Superior temporal gyrus (tissue), 1 donor: ENCODE measurements around the gene FKBP5.
"Not testable (repeated sequence)": the region's sequence is repeated elsewhere in the genome, so short reads cannot be mapped to it uniquely, and the experiment has no call there.

Source experiments
- DNase-seq: peaks from one replicate; pipeline ENCODE4 v3.0.0-alpha.2; 2016; ENCODE audit errors: extremely low spot score

Gene FKBP5

DNA sequence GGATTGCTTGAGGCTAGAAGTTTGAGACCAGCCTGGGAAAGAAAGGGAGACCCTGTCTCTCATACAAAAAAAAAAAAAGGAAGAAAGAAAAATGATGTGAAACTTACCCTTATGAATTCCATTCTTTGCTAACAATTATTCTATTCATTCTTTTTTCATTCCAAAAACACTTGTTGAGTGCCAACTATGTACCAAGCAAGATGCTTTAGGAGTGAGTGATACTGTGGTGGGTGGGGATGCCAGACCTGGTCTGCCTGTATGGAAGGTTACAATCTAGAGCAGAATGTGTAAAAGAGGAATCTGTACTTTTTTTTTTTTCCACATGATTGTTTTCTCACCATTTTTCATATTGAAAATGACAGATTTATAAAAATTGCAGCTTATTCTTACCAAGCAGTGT is 102.2 kb downstream of the FKBP5 start:
- DNase-seq = no peak

DNA sequence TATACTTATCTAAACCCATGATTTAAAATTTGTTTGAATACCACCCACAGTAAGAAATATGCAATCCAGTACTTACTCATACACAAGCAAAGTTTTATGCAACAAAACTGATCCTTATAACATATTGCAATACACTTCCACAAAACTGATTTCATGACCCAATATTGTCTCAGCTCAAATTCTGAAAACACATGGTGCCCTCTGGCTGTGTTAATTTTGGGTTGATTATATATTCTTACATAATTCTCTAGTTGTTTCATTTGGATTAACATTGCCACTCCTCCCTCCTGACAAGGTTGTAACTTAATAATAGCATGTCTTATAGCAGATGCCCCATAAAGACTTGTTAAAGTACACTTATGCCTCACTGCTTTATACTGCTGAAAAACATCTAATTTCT is 103.1 kb downstream of the FKBP5 start:
- DNase-seq = no peak

DNA sequence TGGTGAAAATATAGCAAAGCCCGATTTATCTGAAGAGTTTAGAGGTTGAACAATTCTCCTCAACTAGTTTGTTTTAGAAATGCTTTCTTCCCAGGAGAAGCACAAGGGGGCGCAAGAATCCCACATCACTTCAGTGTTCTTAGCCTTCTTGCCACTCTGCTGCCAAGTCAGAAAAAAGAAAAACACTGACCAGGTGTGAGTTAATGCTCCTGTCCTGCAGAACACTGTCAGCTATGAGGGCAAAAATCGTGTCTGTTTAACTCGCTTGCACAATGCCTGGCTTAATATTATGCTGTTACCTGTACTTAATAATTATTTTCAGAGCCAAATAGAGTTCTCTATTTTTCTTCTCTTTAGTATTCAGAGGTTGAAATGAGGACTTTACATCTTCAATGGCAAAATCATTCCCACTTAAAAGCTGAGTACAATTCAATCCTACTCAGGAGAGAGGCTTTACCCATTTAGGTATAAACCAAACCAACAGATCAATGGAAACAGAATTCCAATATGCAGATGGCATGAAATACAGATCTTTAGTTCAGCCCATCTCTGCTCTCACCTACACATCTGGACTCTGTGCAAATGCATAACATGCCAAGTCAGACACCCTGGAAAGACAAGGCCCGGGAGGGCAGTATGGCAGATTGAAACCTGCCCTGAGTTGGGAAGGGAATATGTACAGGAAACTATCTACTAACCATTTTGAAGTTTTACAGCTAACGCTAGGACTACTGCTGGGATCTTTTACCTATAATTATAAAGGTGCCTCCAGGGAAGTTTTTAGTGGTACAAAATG is 104.6 kb downstream of the FKBP5 start:
- DNase-seq = peak; percentile 91

DNA sequence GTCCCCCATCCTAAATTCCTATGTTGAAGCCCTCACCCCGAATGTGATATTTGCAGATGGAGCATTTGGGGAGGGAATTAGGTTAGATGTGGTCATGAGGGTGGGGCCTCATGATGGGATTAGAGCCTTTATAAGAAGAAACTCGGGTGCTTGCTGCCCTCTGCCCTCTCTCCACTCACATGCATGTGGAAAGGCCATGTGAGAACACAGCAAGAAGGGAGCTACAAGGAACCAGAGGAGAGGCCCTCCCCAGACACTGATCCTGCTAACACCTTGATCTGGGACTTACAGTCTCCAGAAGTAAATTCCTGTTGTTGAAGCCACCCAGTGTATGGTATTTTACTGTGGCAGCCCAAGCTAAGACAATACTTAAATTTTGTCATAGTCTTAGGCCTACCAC is 106.4 kb downstream of the FKBP5 start:
- DNase-seq = no peak

DNA sequence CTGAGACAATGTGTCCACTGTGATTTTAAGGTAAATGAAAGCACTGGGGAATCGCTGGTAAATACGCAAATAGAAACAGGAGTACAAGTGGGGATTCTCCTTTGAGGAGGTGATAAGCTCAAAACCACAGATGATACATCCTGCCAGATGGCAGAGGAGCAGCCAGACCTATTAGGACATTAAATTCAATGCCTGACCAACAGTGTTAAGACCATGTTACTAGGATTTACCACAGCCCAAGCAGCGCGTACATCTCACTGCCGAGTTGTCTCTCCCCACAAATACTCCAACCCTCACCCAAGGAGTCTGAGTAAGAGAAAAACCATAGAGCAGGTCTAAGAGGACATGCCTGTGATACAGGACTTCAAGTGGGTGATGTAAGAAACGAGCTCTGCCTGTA is 107.1 kb downstream of the FKBP5 start:
- no peak for DNase-seq

DNA sequence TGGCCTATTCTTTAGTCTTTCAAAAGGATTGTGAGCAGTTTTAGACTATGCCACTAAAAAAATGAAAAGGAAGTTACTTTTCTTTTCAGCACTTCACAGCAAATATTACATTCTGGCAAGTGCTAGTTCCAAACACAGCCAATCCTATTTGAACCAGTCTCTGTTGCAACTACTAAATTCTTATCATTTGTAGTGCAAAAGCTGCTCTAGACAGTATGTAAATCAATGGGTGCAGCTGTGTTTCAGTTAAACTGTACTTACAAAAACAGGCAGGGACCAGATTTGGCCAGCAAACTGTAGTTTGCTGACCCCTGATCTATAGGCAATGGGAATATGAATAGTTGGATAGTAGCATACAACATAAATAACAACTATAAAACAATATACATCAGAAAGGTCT is 107.9 kb downstream of the FKBP5 start:
- no peak for DNase-seq

DNA sequence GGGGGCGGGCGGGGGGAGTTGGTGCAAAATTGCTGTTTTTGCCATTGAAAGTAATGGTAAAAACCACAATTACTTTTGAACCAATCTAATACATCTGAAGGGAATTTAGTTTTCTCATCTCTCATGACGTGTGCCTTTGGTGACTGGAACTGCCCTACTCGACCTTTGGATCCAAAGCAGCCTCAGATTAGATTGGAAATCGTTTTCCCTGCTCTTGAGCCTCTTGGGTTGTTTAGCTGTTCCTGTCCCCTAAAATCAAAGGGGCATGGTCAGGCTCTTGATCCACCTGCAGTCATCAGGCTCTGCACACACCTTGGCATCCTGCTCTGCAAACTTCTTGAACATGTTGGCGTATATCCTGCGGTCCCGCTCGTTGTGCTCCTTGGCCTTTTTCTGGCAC is 112.0 kb downstream of the FKBP5 start:
- DNase-seq = no peak

DNA sequence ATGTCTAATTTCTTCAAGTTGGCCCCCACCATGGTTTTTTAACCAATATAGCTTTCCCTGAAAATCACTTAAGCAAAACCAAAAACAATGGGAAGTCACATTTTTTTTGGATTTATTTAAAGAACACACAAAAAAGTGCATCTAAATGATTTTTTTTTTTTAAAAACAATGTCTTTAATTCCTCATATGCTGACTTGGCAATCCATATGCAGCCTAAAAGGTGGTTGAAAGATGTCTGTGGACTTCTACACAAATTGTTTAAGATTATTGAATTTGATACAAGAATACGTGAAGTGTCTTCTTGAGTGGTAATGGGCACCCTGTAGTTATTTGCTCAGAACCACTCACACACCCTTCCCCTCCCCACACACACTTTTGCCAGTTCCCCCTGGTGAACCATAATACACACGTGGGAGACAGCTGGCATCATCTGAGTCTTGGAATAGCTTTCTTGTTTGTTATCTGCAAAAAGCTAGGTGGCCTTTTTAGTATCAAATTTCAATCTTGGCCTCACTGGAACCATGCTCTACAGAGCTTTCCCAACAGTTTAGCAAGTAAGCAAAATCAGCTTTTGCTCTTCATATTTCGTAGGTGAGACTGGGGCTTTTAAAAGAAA is 115.1 kb downstream of the FKBP5 start:
- DNase-seq = no peak

DNA sequence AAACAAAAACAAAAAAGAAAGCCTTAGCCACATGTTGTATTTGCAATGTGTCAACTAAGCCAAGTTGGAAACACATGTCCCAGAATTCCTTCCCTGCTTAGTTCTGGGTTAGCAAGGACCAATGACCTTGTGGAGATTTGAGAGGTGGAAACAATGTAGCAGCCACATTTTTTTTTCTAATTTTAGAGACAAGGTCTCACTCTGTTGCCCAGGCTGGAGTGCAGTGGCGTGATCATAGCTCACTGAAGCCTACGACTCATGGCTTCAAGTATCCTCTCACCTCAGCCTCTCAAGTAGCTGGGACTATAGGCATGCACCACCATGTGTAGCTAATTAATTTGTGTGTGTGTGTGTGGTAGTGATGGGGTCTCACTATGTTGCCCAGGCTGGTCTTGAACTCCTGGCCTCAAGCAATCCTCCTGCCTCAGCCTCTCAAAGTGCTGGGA is 117.8 kb downstream of the FKBP5 start:
- not testable (repeated sequence) for DNase-seq

DNA sequence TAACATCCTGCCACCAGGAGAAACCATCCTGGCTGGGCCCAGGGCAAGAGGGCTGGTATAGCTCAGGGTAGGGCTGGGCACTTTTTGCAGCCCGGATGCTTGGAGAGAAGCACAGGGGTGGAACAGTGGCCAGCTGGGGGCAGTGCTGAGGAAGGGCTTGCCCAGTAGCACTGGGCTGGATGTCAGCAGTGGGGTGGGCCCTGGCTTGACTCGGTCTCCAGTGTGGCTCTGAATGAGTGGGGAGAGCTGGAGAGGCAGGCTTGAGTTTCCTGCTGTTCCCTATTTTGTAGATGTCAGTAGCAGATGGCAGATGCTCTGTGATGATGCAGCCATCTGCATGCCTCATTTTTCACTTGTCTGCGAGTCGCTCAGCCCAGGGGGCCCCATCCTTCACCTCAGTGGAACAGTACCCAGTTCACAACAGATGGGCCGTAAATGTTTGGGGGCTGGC is 119.7 kb downstream of the FKBP5 start:
- DNase-seq = no peak

DNA sequence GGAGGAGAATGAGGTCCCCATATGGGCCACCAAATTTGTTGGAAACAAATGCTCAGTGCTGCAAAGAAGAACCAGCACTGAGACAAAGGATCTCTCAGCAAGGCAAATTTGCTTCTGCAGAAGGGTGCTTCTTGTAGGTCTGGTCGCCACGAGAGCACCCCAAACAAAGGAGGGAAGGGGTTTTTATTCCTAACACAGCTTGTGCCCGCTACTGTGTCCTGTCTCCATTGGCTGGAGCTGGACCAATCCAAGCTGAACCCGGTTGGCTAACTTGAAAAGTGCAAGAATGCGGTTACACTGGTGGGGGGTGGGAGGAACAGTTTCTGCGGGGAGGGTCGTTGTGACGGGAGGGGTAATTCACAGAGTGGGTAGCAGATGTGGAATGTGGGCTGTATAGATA is 121.9 kb downstream of the FKBP5 start:
- DNase-seq = no peak

DNA sequence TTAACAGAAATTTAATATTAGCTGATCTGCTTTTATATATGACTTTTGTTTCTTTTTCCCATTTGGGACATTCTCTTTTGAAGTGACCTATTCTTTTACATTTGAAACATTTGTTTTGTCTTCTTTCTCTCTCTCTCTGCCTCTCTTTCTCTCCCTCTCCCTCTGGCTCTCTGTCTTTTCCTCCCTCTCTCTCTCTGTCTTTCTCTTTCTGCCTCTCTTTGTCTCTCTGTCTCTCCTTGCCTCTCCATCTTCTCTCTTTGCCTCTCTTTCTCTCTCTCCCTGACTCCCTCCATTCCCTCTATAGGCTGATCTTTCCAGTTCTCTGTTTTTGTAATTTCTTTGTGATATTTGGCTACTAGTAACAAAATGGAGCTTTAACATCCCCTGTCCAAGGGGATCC is 124.0 kb downstream of the FKBP5 start:
- no peak for DNase-seq

DNA sequence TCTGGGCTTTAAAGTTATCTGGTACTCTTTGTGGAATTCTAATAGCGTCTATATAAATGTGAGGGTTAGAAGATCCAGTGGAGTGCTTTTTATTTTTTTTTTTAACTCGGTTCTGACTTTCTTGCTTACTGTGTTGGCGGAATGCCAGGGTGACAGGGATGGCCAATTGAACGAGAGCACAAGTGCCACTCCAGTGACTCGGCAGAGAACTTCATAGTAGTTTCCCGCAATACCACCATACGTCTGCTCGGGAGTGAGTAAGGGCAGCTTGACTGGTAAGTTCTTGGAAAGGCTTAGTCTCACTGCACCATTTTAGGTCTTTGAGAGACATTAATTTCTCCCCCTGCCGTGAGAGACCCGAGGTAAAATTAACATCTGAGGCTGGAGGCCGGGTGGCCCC is 126.7 kb downstream of the FKBP5 start:
- no peak for DNase-seq

DNA sequence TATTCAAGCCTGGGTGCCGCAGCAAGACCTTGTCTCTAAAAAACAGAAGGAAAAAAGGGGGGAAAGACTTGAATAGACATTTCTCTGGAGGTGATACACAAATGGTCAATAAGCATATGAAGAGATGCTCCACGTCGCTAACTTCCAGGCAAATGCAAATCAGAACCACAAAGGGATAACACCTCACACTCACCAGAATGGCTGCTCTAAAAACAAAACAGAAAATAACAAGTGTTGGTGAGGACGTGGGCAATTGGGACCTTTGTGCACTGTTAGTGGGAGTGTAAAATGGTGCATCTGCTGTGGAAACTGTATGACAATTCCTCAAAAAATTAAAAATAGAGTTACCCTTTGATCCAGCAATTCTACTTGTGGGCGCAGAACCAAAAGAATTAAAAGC is 127.6 kb downstream of the FKBP5 start:
- no peak for DNase-seq

DNA sequence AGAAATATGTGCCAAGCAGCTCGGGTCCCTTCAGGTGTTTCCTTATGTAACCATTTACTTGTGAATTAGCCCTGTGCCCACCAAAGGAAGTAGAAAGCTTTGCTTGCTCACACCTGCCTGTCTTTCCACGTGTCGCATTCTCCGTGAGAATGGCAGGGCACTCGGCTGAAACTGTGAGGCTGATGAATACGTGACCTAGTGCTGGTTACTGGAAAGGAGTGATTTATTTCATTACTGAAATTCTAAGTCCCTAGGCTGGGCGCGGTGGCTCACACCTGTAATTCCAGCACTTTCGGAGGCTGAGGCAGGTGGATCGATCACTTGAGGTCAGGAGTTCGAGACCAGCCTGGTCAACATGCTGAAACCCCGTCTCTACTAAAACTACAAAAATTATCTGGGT is 130.1 kb downstream of the FKBP5 start:
- no peak for DNase-seq

DNA sequence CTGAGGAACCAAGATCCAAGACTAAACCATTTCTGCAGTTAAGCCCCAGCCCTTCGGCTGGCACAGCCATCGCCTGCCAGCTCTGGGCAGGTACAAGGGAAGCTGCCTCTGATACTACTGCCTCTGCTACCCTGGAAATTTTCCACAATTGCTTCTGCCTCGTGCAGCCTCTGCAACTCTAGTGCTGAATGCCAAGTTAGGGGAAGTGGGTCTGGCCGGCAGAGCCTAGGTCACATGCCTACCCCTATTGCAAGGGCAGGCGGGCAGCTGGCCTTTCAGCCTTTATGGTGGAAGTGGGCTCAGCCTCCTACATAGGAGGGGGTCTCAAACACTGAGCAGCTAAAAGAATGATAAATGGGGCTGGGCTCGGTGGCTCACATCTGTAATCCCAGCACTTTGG is 131.5 kb downstream of the FKBP5 start:
- DNase-seq = no peak

DNA sequence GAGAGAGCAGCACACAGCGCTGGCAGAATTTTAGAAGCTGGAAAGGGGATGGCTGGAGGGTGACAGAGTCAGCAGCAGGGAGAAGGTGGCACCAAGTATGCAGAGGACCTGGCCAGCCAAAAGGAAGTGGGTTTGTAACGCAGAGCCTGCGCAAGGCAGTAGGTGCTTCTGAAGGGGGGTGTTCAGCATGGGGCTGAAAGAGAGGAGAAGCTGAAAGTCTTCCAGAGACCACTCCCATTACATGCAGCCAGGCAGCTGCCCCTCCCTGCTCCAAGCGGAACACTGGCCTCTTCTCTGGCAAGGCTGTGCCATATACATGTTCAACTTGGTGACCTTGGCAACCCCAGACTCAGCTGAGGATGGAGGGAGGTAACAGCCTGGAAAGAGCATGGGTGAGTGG is 133.9 kb downstream of the FKBP5 start:
- DNase-seq = no peak

DNA sequence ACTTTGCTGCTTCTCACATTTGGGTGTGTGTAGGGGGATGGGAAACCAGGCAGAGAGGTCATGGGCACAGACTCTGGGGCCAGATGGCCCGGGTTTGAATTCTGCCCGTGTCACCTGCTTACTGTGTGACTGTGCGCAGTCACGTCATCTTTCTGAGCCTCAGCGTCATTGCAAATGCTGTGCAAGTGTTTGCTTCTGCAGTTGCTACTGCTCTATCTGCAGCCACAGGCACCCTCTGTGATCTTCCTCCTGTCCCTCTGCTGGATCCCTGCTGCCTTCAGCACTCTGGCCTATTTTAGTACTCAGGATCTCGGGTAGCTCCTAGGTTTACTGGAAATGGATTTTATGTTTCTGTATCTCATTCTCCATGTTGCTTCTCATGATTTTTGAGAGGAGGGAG is 135.4 kb downstream of the FKBP5 start:
- DNase-seq = no peak

DNA sequence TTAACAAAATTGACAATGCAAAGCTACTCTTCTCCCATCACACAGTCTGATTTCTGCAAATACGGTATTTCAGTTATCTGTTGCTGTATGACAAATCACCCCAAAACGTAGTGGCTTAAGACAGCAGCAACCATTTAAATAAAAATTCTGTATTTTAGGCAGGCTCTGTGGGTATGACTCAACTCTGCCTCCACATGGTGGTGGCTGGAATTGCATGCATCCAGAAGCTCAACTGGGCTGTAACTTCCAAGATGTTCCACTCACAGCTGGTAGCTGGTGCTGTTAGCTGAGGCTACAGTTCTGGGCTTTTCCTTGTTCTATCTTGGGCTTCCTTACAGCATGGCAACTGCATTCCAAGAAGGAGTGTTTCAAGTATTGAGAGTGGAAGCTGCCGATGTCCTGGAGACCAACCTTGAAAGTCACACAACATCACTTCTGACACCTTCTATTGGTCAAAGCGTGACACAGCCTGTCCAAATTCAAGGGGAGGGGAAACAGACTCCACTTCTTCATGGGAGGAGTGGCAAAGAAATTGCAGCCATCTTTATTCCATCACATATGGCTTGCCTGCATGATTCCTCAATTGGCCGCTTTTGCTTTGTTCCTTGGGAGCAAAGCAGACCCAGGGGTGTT is 136.3 kb downstream of the FKBP5 start:
- no peak for DNase-seq

DNA sequence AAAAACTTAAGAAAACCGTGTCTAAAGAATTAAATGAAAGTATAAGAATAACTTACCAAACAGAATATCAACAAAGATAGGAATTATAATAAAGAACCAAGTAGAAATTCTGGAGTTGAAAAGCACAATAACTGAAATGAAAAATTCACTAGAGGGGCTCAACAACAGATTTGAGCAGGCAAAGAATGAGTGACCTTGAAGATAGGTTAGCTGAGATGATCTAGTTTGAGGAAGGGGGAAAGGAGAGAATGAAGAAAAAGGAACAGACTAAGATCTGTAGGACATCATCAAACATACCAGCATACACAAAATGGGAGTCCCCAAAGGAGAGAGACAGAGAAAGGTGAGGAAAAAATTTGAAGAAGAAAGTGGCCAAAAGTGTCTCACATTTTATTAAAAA is 138.3 kb downstream of the FKBP5 start:
- no peak for DNase-seq

DNA sequence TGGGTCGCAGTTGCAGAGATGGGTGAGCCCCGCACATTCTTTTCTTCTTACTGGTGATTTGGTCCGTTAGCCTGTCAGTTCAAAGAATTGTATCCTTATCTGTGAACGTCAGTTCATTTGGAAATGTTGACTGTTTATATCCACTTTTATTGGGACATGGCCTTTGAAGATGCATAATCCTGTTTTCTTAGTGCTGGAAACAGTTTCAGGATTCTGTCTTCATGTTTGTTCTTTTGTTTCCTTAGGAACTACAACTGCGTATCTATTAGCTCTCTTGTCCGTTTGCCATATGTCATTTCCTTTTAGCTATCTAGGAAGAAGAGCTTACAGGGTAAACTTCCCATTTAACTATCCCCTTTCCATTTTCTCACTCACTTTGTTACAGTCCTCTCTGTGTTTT is 141.0 kb downstream of the FKBP5 start:
- DNase-seq = no peak

DNA sequence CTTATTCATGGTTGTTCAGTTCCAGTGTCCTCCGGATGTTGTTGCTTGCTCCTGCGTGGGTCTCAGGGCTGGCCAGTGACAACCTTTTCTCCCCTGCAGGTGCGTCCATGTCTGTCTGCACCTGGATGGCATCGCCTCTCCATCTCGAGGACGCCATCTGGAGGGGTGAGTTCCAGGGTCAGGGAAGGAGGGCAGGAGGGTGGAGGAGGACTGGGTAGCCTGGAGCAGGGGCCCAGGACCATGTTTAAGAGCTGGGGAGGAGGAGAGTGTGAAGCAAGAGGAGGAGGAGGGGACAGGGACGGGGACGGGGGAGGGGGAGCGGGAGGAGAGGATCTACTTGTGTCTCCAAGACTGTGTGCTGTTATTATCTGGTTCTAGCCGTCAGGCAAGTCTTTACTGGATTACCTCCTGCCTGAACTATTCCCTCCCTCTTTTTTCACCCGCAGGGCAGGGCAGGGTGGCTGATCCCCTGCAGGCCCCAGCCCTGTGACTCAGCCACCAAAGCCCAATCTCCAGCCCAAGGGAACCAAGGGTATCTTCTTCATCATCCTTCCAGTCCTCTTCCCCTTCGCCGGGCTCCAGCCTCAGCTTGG is 143.8 kb downstream of the FKBP5 start:
- DNase-seq = no peak
